ENCODE results near the gene DIS3L2.
"Not testable (repeated sequence)": the region's sequence is repeated elsewhere in the genome, so short reads cannot be mapped to it uniquely, and the experiment has no call there.

Gene DIS3L2

DNA sequence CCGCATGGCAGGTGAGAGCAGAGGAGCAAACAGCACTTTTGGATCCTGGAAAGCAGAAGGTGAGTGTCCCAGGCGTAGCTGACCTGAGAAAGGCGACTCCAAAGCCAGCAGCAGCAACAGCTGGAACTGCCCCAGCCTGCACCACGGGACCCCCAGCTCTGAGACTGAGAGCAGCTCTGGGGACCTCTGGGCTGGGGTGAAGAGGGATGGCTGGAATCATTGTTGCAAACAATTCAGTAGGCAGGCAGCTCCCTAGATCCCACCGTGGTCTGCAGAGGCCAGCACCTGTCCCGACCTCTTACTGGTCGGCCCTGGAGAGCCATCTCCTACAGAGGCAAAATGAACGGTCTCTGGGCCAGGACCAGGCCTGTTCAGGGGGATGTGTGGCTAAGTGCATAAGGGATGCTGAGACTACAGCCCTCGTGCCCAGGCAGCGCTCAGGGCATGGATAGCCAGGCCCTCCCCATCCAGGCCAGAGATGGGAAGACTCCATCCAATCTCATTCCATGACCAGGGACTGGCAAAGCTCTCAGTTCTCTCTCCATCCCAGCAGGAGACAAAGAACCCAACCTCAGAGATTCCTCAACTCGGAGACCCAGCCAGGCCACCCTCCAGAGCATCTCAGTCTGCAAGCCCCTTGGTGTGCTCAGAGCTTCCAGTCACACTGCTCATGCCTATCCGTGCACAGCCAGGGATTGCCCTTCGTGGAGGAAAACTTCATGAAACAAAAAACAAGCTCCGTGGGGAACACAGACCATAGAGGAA lies 378.8 kb downstream of the DIS3L2 start:
- no peak for DNase-seq

DNA sequence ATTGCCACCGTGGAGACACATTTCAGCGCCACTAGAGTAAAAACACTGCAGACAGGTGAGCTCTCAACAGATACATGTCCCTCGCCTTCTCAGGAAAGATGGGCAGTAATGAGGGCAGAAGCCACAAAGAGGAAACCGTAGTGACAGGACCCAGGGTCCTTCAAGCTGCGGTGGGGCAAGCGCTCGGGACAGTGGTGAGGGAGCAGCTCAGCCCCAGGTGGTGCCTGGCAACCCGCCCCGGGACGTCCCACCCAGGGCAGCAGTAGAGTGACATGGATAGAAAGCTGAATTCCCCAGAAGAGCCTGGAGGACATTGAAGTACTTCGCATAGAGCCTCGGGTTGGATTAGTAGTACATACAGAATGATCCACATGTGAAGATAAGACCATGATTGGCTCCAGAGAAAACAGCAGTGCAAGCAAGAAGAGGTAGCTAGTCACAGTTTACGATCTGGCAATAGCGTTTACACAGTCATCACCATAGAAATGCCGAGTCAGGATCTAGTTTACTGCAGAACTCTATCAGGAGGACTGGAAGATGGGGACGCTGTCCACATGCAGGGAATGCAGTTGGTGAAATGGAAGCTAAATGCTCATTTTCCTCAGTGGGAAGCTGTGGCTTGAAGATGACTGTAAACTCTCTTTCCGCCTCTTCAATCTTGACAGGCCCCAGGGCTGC lies 379.7 kb downstream of the DIS3L2 start:
- no peak for DNase-seq

DNA sequence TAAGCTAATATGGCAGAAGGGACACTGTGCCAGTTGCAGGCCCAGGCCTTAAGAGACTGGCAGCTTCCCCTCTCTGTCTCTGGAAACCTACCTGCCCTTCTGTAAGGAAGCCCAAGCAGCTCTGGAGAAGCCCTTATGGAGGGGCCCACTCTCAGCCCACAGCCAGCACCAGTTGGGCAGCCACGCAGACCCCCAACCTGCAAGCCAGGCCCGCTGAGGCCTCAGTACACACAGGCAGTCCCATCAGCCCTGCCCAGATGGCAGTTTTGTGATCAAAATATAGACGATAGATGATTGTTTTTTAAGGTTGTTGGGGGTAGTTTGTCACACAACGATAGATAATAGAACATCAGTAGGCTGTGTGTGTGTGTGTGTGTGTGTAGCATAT lies 380.2 kb downstream of the DIS3L2 start:
- DNase-seq = no peak

DNA sequence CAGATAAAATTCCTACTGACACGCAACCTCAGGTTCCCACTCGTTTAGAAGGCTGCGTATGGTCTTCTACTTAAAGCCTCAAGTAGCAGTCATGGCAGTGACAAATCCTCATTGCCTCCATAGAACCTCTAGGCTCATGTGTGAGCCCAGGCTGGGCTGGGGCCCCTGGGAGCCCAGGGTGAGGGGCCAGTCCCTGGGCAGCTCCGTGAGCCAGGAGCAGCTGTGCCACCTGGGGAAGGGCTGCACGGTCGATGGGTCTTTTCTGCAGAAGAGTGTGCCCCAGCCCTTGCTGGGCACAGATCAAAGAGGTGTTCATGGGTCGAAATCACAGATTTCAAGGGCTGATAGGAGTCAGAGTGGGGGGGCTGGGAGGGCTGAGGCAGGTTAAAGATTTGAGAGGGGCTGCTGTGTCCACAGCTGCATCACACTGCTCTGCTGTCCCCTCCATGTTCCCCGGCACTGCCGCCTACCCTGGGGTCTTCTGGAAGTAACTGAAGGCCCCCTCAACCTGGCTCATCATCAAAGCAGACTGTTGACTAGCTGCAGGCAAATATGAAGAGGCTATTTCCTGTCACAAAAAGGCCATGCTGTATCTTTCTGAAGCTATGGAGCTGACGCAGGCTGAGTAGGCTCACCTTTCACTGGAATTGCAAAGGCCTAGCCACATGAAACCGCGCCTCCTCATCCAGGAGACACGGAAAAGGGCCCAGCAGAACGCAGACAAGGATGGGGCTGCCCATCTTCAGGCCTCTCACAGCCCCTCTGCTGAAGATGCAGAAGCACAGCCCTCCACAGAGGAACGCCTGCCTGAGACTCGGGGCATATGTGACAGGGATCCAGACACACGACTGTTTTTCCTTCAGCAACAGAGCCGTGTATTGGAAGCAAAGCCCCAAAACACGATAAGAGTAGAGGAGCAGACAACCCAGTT lies 381.4 kb downstream of the DIS3L2 start:
- no peak for DNase-seq

DNA sequence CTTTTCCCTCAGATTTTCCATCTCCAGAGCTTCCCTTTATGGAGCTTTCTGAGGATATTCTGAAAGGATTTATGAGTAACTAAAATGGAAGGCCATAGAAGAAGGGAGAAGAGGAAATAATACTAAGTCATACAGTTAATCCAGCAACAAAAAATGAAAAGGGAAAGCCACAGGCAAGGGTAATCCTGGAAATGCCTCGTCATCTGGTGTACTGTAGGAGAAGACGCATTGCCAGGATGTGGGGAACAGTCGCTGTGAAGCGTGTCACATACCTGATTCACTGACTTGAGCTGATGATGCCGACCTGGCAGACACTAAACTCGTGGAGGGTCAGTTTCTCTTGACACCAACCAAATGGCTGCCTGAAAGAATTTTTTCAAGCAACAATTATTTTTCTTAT lies 382.3 kb downstream of the DIS3L2 start:
- no peak for DNase-seq

DNA sequence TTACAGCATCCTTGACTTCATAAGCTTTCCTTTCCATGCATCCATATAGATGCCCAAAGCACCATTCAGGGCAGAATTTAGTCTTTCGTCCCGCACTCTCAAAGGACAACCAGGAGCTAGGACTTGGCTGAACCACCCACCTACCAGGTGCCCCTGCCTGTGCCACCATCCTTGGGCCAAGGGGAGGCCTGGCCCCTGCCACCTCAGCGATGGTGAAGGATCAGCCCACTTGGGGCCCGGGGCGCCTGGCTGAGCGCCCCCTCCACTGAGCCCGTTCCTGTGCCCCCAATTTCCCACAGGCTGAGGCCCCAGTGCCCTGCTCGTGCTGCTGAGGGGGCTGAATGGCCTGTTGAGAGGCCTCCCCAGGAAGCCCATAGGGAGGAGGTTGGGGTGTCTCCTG lies 383.7 kb downstream of the DIS3L2 start:
- DNase-seq = no peak

DNA sequence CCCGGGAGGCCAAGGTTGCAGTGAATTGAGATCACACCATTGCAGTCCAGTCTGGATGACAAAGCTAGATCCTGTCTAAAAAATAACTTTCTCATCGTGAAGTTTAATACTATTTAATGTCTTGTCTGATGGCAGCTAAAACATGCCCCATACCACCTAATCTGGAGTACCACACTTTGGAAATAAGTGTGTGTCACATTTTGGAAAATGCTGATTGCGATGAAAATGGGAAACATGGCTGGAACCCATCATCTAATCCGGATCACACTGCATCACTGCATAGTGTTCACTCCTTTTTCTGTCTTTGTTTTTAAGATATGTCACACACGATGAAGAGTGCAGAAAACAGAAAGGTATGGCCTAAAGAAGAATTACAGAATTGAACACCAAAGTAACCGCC lies 385.9 kb downstream of the DIS3L2 start:
- DNase-seq = no peak

DNA sequence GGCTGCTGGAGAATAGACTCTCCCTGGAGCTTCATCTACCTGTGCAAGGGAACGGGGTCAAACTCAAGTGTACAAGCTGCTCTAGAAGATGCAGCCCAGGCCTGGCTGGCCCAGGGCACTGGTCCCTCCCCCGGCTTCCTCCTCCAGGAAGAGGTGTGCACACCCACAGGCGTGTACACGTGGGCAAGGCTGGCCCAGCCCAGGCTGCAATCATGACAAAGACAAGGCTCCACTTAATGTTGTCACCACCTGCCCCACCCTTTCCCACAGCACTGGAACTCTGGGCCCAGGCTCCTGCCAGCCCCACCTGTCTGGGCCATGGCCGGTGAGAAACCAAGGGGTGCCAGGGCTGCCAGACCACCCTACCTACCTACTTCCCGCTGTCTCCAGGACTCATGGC lies 387.4 kb downstream of the DIS3L2 start:
- no peak for DNase-seq

DNA sequence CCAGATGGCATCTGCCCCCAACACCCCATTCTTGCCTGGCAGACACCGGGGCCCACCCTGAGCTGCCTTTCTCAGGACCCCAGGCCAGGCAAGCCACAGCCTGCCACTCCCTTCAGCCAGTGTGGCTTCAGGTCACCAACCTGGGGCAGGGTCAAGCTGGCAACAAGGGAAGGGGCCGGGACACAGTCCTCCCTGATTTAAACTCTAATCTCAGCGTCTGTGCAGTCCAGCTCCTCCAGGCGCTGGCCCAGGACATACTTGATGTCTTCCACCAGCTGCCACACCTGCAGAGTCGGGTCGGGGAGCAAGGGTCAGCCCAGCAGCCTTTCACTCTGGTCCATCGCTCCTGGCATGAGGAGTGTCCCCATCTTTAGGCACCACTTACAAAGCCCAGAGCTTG lies 388.0 kb downstream of the DIS3L2 start:
- no peak for DNase-seq

DNA sequence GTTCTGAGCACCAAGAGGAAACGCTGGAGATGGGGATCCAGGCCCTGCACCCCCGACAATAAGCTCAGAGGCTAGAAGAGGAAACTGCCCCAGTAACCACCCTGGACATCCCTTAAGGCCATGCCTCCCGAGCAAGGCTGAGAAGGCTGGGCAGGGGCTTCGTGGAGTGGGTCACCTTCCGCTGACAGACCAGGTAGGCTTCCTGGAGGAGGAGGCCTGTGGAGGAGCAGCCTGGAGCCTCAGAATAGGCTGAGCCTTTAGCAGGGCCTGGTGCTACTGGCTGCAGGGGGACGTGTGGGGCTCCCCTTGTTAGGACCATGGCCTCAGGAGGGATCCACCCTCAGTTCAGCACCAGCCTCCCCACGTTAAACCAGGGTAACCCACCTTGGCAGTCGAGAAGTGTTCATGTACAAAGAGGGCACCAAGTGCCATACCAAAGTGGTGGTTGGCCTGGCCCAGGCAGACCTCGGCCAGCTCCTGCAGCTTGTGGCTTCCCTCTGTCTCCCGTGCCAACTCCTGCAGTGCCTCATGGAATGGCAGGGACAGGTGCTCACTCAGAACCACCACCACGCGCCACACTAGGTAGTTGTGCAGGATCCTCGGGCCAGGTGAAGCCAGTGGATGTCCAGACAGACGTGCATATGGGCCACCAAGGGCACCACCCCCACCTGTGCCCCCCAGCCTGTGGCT lies 388.6 kb downstream of the DIS3L2 start:
- no peak for DNase-seq

DNA sequence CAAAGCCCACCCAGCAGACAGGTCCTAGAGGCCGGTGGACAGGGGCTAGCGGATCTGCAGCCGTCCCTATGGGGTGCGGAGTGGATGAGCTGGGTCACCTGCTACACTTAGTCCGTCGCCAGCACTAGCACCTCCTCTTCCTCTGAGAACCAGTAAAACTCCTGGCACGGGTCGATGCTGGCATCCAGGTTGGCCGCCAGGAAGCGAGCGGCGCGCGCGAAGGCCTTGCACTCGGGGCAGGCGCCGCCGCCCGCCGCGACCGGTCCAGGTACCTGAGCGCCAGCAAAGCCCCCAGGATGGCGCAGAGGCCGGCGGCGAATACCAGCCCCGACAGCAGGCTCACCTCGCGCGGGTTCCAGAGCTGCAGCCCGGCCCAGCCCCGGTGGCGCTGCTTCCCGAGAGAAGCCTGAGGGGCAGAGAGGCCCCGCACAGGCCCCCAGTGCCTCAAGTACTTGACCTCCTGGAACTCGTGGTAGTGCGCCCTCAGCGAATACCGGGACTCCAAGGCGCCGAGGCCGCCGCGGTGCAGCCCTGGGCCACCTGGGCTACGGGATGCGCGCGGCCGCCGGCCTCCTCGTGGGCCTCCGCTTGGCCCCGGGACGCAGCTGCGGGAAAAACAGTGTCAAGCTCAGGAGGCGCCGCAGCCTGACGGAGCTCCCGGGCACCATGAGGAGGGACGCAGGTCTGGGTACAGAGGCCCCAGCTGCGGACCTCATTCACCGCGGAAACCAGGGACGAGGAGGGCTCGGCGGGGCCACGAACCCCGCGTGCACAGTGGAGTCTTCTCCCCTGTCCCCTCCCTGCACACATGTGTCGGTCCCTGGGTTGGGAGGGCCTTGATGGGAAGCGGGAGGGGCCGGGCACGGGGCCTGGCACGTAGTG lies 389.5 kb downstream of the DIS3L2 start:
- DNase-seq = no peak

DNA sequence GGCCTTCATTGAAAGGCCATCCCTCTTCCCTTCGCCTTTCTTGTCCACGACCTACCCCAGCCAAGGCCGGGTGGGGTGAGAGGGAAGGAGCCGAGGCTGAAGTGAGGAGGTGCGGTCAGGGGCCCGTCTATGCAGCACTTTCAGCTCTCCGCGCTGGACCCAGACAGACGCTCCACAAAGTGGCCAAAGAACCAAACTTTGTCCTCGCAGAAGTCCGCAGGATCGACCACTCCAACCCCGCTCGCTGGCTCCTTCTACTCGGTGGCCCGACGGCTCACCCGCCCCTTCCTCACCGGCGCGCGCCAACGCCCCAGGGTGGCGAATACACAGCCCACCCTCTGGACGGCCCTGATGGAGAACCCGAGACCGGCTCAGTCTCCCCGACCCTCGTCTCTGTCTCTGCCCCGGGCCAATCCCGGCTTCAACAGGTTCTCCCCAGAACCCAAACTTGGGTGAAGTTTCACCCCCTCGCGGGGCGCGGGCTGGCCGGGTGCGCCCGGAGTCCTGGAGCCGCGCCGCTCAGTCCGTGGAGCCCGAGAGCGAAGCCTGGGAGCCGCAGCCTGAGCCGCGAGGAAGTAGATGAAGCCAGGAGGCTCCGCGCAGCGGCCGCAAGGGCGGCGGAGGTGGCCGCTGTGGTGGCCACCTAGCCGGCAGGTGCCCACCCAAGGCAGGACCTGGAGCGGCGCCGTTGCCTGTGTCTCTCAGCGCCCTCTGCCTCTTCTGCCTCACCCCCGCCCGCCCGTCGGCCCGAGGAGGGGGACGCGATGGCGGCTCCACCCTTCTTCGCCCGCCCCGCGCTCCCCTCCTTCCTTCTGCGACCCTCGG lies 390.4 kb downstream of the DIS3L2 start:
- no peak for DNase-seq

DNA sequence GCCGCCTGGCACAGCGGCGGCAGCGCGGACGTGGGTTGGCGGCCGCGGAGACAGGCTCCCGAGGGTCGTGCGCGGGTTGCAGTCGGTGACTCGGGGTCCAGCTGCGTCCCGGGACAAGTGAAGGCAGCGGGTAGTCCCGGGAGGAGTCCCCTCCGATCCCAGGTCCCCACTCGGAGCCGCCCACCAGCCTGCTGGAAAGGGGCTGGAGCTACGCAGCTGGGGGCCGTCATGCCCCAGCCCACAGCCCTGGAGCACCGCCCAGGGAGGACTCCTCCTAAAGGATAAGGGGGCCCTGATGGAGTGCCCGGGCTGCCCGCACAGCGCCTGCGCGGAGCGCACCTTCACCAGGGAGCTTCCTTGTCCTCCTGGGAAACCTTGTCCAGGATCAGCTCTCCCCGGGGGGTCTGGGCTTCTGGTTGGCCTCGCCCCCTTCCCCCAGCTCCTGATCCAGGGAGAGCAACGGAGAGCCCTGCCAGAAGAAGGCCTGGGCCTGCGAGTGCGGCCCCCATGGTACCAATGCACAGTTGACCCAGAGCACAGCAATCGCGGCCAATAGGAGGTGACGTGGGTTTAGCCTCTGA lies 391.1 kb downstream of the DIS3L2 start:
- no peak for DNase-seq

DNA sequence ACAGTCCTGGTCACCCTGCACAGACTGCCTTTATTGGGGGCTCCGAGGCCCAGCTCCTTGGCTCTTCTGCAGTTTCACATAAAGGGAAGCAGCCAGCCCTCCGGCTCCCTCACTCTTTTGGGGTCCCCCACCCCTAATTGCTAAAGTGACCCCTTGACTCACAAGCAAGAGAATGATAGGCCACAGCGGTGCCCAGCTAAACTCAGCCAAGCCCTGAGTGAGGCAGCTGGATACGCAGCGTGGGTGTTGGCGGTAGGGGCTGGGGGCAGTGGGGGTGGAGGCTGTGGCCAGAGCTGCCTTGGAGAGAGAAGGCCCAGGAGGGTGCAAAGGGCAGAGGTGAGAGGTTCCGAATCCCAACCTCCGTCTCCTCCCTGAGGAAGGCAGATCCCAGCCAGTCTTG lies 391.6 kb downstream of the DIS3L2 start:
- DNase-seq = no peak

DNA sequence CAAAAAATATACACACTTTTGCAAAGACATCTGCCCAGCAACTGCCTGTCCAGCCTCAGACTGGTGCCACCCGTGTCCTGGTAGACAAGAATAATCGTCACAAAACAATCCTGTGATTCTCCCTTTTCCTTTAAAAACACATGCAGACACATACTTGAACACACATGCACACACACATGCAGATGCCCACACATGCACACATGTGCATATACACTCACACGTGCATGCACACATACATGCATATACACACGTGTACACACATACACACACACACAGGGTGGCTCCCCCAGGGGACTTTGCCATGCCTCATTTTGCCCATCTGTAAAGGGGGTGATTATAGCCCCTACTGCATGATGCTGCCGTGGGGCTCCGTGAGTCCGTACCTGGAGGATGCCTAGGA lies 392.1 kb downstream of the DIS3L2 start:
- DNase-seq = no peak

DNA sequence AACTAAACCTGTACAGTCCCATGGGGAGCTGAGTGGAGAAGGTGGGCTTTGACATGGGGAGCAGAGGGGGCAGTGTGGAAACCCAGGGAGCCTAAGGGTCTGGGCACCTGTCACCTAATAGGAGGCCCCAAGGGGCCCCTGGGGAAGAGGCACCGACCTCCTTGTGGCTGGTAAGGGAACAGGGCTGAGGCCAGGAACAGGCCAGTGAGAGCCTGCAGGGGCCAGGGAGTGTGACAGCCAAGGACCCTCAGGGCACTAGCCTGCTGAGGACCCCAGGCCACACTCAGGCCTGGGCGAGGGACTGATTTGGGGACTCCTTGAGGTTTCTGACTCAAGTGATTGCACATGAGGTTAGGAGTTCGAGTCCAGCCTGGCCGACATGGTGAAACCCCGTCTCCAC lies 392.6 kb downstream of the DIS3L2 start:
- DNase-seq = no peak

DNA sequence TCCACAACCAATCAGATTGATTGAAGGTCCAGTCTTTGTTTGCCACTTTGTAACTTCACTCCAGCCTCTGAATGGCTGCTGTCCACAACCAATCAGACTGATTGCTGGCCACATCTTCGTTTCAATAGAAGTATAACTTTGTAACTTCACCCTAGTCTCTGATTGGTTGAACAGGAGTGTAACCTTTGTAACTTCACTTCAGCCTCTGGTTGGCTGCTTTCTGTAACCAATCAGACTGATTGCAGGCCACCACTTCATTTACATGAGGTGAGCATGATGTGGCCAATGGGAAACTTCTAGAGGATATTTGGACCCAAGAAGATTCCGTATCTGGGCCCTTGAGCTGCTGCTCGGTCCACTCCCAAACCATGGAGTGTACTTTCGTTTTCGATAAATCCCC lies 400.1 kb downstream of the DIS3L2 start:
- DNase-seq = no peak

DNA sequence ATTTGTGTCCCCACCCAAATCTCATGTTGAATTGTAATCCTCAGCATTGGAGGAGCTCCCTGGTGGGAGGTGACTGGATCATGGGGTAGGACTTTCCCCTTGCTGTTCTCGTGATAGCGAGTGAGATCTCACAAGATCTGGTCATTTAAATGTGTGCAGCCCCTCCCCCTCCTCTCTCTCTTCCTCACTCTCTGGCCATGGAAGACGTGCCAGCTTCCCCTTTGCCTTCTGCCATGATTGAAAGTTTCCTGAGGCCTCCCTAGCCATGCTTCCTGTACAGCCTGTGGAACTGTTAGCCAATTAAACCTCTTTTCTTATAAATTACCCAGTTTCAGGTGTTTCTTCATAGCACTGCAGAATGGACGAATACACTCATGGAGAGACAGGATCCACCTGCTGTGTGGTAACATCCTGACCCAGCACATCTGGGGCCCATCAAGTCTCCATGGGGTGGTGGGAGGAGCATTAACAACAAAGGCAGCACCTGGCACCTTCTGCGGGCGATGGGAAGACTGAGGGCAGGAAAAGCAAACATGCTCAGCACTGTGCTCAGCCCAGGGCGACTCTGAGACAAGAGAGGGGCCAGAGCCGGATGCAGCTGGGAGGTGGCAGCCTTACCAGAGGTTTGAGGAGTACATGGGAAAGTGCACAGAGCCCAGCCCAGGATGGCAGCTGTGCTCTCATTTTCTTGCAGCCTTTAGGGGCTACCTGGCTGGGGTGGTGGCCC lies 400.8 kb downstream of the DIS3L2 start:
- DNase-seq = no peak

DNA sequence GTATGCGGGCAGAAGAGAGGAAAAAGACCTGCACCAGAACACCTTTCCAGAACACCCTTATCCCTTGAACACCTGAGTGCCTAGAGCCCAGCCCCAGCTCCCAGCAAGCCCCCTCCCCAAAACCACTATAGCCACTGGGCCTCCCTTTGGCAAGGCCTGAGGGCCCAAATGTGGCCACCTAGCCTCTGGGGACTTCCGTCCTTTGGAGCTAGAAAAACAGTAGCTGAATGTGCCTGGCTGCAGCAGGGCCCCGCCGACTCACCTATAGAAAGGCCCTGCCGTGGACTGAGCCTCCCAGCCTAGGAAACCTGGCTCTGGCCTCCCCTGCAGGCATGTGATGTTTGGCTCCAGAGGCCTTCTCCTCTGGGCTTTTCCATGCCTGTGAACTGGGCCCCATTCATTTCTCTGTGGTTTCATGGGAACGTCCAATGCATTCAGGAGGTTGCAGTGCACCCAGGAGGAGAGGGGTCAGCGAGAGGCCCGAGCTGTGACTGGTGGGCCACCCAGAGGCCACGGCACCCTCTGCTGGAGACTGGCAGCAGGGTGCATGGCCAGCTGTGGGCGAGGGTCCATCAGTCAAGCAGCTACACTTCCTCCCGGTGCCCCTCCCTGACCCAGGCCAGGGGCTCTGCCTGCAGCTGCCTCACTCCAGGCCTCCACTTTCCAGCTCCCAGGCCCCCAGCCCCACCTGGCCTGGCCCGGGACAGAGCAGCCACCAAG lies 401.7 kb downstream of the DIS3L2 start:
- DNase-seq = not testable (repeated sequence)
